ENCODE measurements around the gene FAM117A.

- TF ChIP-seq EGR1 (IDR thresholded peaks at IDR 0.05) (no peak), EP300 (IDR thresholded peaks at IDR 0.05; ENCODE audit: borderline replicate concordance) (no peak), RAD21 (IDR thresholded peaks at IDR 0.05; ENCODE audit: low read depth) (no peak), CREB1 (IDR thresholded peaks at IDR 0.05; ENCODE audit: low read depth) (peak; percentile 72), TAF1 (IDR thresholded peaks at IDR 0.05; ENCODE audit: low read depth) (peak; percentile 31; the same call in 1 of the 2 replicates), REST (IDR thresholded peaks at IDR 0.05; ENCODE audit: low read depth) (no peak)
- TF ChIP-seq, protein P1, sequence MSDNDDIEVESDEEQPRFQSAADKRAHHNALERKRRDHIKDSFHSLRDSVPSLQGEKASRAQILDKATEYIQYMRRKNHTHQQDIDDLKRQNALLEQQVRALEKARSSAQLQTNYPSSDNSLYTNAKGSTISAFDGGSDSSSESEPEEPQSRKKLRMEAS (IDR thresholded peaks at IDR 0.05) = peak; percentile 100
- TF ChIP-seq, protein P2, sequence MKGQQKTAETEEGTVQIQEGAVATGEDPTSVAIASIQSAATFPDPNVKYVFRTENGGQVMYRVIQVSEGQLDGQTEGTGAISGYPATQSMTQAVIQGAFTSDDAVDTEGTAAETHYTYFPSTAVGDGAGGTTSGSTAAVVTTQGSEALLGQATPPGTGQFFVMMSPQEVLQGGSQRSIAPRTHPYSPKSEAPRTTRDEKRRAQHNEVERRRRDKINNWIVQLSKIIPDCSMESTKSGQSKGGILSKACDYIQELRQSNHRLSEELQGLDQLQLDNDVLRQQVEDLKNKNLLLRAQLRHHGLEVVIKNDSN (IDR thresholded peaks at IDR 0.05) = no peak
Measured at GRCh38 chr17:49677933-49678847, 85.7 kb downstream of the FAM117A start, which contains the start of gene SPOP.
